WERI-Rb-1 (cell line): ENCODE results near the gene LTN1.

Source experiments
- DNase-seq: peaks from one replicate; pipeline ENCODE4 v3.0.0-alpha.2; 2020
- H3K27ac ChIP-seq: fragments of 250-450 bp; sonication (Bioruptor Pico); 2 replicates; pipeline ENCODE4 v1.5.1; 2020; ENCODE audit warnings: mild to moderate bottlenecking, moderate library complexity
- H3K27me3 ChIP-seq: fragments of 250-450 bp; sonication (Bioruptor Pico); 2 replicates; pipeline ENCODE4 v1.5.1; 2021; ENCODE audit warnings: mild to moderate bottlenecking, low read depth, moderate library complexity; ENCODE audit not compliant: insufficient read depth, severe bottlenecking
- H3K36me3 ChIP-seq: fragments of 250-450 bp; sonication (Bioruptor Pico); 2 replicates; pipeline ENCODE4 v1.5.1; 2020; ENCODE audit warnings: mild to moderate bottlenecking, moderate library complexity
- H3K4me3 ChIP-seq: 2 replicates; pipeline ENCODE4 v1.5.1; 2011; ENCODE audit warnings: low read depth, mild to moderate bottlenecking, control low read depth, low read length
- H3K9me3 ChIP-seq: fragments of 250-450 bp; sonication (Bioruptor Pico); 2 replicates; pipeline ENCODE4 v1.5.1; 2021; ENCODE audit warnings: mild to moderate bottlenecking, moderate library complexity; ENCODE audit not compliant: severe bottlenecking
- TF ChIP-seq, protein P1 (sequence below): IDR thresholded peaks from 2 replicates; pipeline ENCODE4 v1.5.1; 2011; ENCODE audit warnings: low read depth, mild to moderate bottlenecking, control low read depth, inconsistent platforms, low read length

The LTN1 gene

GRCh38 chr21:28928578-28929420 lies 63.9 kb downstream of the LTN1 start:
- no peak overlapping the region for H3K27ac ChIP-seq

GRCh38 chr21:28927130-28927529 lies 65.5 kb downstream of the LTN1 start:
- H3K9me3 ChIP-seq = no peaks in the 10 kb centered on the region
- no peak overlapping the region for H3K27ac ChIP-seq
- no peak overlapping the region for H3K4me3 ChIP-seq
- no peak for DNase-seq
- TF ChIP-seq, protein P1, sequence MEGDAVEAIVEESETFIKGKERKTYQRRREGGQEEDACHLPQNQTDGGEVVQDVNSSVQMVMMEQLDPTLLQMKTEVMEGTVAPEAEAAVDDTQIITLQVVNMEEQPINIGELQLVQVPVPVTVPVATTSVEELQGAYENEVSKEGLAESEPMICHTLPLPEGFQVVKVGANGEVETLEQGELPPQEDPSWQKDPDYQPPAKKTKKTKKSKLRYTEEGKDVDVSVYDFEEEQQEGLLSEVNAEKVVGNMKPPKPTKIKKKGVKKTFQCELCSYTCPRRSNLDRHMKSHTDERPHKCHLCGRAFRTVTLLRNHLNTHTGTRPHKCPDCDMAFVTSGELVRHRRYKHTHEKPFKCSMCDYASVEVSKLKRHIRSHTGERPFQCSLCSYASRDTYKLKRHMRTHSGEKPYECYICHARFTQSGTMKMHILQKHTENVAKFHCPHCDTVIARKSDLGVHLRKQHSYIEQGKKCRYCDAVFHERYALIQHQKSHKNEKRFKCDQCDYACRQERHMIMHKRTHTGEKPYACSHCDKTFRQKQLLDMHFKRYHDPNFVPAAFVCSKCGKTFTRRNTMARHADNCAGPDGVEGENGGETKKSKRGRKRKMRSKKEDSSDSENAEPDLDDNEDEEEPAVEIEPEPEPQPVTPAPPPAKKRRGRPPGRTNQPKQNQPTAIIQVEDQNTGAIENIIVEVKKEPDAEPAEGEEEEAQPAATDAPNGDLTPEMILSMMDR = no peak
- no peaks in the 10 kb centered on the region for H3K27me3 ChIP-seq
- H3K36me3 ChIP-seq = peaks cover 18% of the 10 kb centered on the region

More at GRCh38 chr21:28928578-28929420, 63.9 kb downstream of the LTN1 start:
- no peak for DNase-seq
- TF ChIP-seq, protein P1 = no peak
- H3K27me3 ChIP-seq = no peaks in the 10 kb centered on the region
- H3K36me3 ChIP-seq = peaks cover 23% of the 10 kb centered on the region
- H3K4me3 ChIP-seq = no peak overlapping the region
- H3K9me3 ChIP-seq = no peaks in the 10 kb centered on the region

DNA sequence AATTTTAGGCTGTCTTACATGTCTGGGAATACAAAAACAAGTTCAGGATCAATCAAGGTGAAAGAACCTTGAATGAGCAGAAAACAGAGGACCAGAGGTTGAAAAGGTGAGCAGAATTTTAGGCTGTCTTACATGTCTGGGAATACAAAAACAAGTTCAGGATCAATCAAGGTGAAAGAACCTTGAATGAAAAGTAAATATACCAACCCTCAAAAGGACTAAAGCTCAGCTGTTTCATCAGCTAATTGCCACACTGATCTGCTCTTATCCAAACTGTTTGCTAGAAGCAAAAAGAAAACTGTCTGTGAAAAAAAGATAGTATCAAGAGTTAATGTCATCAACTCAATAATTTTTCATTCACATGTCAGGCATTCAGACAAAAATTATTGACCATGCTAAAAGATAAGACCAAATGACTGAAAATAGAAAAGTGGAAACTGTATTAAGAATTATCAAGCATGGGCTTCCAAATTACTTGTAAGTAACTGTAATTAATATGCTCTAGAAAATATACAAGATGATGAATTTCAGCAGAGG lies 69.2 kb downstream of the LTN1 start:
- Histone ChIP-seq H3K9me3 (no peaks in the 10 kb centered on the region), H3K4me3 (no peak overlapping the region), H3K27me3 (no peaks in the 10 kb centered on the region), H3K36me3 (no peaks in the 10 kb centered on the region; the same call in 1 of the 2 replicates), H3K27ac (no peak overlapping the region)
- TF ChIP-seq, protein P1 = no peak
- DNase-seq = no peak

DNA sequence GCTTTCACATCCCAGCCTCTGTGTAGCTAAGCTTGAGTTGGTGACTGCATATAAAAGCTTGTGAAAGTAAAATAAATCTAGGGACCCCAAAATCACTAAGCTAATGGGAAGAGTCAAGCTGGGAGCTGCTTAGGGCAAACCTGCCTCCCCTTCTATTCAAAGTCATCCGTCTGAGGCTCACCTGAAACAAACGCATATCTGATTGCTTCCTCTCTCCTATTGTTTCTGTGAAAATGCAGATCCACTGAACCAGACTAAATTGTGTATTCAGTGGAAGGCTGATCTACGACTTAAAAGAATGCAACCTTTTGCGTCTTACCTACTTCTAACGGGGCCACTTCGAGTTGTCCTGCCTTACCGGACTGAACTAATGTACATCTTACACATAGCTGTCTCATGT lies 70.3 kb downstream of the LTN1 start:
- no peaks in the 10 kb centered on the region for H3K9me3 ChIP-seq
- no peaks in the 10 kb centered on the region for H3K36me3 ChIP-seq
- TF ChIP-seq, protein P1 = no peak
- no peak overlapping the region for H3K4me3 ChIP-seq
- DNase-seq = no peak
- H3K27me3 ChIP-seq = no peaks in the 10 kb centered on the region
- no peak overlapping the region for H3K27ac ChIP-seq

DNA sequence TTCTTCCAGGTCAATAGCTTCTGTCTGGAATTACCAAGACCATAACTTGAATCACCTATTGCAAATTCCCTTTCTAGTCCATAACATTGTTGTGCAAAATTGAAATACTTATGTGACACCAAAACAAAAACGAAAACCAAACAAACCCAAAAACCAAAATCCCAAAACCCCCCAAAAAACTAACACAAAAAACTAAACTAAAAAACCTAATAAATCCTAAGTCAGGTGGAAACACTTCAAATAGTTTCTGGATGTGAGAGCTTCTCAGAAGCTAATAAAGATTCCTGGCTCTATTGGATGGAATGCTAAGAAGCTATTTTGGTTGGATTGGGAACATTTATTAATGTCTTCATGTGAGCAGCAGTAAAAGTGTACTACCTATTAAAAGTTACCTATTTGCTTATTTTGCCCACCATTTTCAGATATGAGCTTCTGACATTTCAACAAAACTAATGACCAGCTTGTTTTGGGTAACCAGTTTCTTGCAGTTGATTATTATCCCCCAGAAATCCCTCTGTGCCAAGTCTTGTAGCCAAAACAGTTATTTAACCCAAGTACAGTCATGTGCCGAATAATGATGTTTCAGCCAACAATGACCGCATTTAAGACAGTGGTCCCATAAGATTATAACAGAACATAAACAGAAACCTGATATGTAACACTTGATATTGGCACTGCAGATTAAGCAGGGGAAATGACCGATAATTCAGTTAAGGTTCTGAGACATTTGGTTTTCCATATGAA lies 76.4 kb downstream of the LTN1 start:
- DNase-seq = no peak
- TF ChIP-seq, protein P1 = no peak
- Histone ChIP-seq H3K9me3 (no peaks in the 10 kb centered on the region), H3K4me3 (no peak overlapping the region), H3K27me3 (no peaks in the 10 kb centered on the region), H3K27ac (no peak overlapping the region), H3K36me3 (no peaks in the 10 kb centered on the region)
